Measurements from ENCODE around the gene MIOS. TPM values are rescaled to one million over a fixed set of nuclear protein-coding genes. Genes with fewer than 3 reads are reported as not detected.

MIOS gene
- total RNA-seq, 1 experiment from 2014 or later: 25.8 TPM

- Histone ChIP-seq H3K36me3 (ENCODE audit: control insufficient read depth in 1 of 2, insufficient read depth in 2 of 2, low read length in 2 of 2) (0 out of 4 replicates have a peak, but pooled peaks cover 0 to 9% of the 10 kb centered on the region in 2 experiments), H3K4me1 (ENCODE audit: control insufficient read depth in 1 of 2, insufficient read depth in 2 of 2, low read length in 2 of 2) (peaks cover 9 to 19% of the 10 kb centered on the region in 2 experiments), H3K9me3 (ENCODE audit: control insufficient read depth in 1 of 2, insufficient read depth in 1 of 2, low read depth in 1 of 2, low read length in 2 of 2) (no peaks in the 10 kb centered on the region), H2AFZ (ENCODE audit: low read depth, low read length, poor library complexity, severe bottlenecking) (no peak overlapping the region), H3K4me2 (ENCODE audit: low read length) (no peak overlapping the region), H3K9ac (ENCODE audit: low read length) (no peak overlapping the region), H3K4me3 (replicated peaks in 1 of 2; ENCODE audit: low read depth in 1 of 2, low read length in 2 of 2) (no peak overlapping the region), H3K27me3 (ENCODE audit: insufficient read depth, low read length) (no peaks in the 10 kb centered on the region), H3K79me2 (ENCODE audit: insufficient read depth, low read length) (peaks cover 74% of the 10 kb centered on the region), H3K9me2 (ENCODE audit: insufficient read depth) (no peaks in the 10 kb centered on the region), H4K20me1 (ENCODE audit: insufficient read depth) (no peaks in the 10 kb centered on the region; the same call in 1 of the 2 replicates), H3K27ac (ENCODE audit: low read depth, low read length) (no peak overlapping the region)
- ChIA-PET RAD21 (ENCODE audit: low non-redundant PET in 1 of 2, low total read pairs in 2 of 2, uncharacterized antibody in 2 of 2, unreplicated experiment in 2 of 2) (no interaction called here), POLR2A (no interaction called here), CTCF (no interaction called here)
- intact Hi-C loops (cut with micrococcal nuclease): no loop called here
- DNase-seq (ENCODE audit: low read depth, low spot score): no peak
- TF ChIP-seq ZBTB33 (IDR thresholded peaks at IDR 0.05; ENCODE audit: extremely low read depth, insufficient replicate concordance, low read length) (no peak), SP1 (IDR thresholded peaks at IDR 0.05; ENCODE audit: low read depth) (no peak), TCF7L2 (IDR thresholded peaks at IDR 0.05; ENCODE audit: borderline replicate concordance, extremely low read depth, insufficient read depth, insufficient read length) (no peak), CBX3 (IDR thresholded peaks at IDR 0.05; ENCODE audit: low read depth) (no peak), ZNF274 (IDR thresholded peaks at IDR 0.05; ENCODE audit: low read depth, low read length) (no peak), POLR2AphosphoS5 (IDR thresholded peaks at IDR 0.05; ENCODE audit: low read depth, low read length) (no peak), EGR1 (IDR thresholded peaks at IDR 0.05; ENCODE audit: low read depth) (no peak), MAX (IDR thresholded peaks at IDR 0.05) (no peak), JUND (IDR thresholded peaks at IDR 0.05) (no peak), RAD21 (IDR thresholded peaks at IDR 0.05; ENCODE audit: low read depth) (no peak), SRF (IDR thresholded peaks at IDR 0.05; ENCODE audit: low read depth) (no peak), CTCF (IDR thresholded peaks at IDR 0.05 in 2 of 3, conservative IDR thresholded peaks at IDR 0.05 in 1 of 3; ENCODE audit: borderline replicate concordance in 1 of 3, insufficient read depth in 1 of 3, low read depth in 2 of 3, low read length in 2 of 3) (no peak), POLR2A (IDR thresholded peaks at IDR 0.05; ENCODE audit: borderline replicate concordance, extremely low read depth, insufficient read depth, insufficient read length) (no peak), ATF3 (IDR thresholded peaks at IDR 0.05) (no peak), YY1 (IDR thresholded peaks at IDR 0.05; ENCODE audit: extremely low read depth, insufficient replicate concordance, low read depth, low read length) (no peak), ZFX (IDR thresholded peaks at IDR 0.05) (no peak), EZH2 (IDR thresholded peaks at IDR 0.05) (no peak)
- no peak for ATAC-seq
- no TSS peak for BruUV-seq (replicated peaks)
Observed at GRCh38 chr7:7570584-7570983, 3.9 kb downstream of the MIOS start.
